Right ventricle myocardium inferior (tissue), 1 donor: ENCODE results near the gene MROH9. TPM values are rescaled to one million over a fixed set of nuclear protein-coding genes. Genes with fewer than 3 reads are reported as not detected.
A peak's percentile ranks its signal among the peaks of the same experiment; 100 is the strongest.

Source experiments
- ATAC-seq: fragments of 200-7000 bp; cut with Tn5 transposase; one replicate; pipeline ENCODE4 v1.9.1; 2020; ENCODE audit warnings: mild to moderate bottlenecking, moderate library complexity
- DNase-seq: peaks from one replicate; pipeline ENCODE4 v3.0.0; 2021; ENCODE audit errors: missing footprints
- intact Hi-C: fragments of 100-400 bp; cut with DNase I; formaldehyde crosslinking; loops from one replicate; pipeline ENCODE4 v1.11.0; 2022
- total RNA-seq: library from RNA; stranded (reverse); fragmentation: NEBNext Ultra II Directional; extraction: Animal tissue kit (Norgen Biotek cat#: 25700); gene quantifications from one replicate; pipeline ENCODE4 v1.2.1, GENCODE V29; 2021
- donor health status: DM: no; HTN: yes; CAD: no; lungs with severe emphysema.

Gene MROH9
- total RNA-seq, 1 donor from 2014 or later = not detected

DNA sequence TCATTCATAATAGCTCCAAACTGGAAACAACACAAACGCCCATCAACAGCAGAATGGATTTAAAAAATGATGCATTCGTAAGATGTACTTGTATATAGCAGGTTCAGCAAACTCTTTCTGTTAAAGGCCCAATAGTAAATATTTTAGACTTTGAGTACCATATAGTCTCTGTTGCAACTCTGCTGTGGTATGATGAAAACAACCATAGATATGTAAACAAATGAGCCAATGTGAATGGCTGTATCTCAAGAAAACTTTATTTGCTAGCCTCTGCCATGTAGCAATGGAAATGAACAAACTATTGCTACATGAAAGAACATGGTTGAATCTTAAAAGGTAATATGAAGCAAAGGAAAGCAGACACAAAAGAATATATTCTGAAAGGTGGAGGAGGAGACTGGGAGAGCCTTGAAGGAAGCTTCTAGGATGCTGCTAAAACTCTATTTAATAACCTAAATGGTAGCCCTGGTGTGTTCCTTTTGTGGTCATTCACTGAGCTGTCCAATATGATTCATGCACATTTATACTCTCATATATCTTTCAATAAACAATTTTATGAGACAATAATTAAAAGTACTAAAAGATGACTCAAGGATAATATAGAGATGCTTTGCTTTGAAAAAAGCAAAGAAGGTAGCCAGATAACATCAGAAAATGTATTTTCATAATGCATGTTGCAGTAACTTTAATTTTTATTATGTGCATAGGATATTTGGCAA lies 126.2 kb downstream of the MROH9 start:
- ATAC-seq = no peak
- no peak for DNase-seq
- intact Hi-C loops = no loop called here

- intact Hi-C loops = no loop called here
- ATAC-seq = no peak
- no peak for DNase-seq
Observed at GRCh38 chr1:171062902-171063301, 127.6 kb downstream of the MROH9 start.

GRCh38 chr1:171075041-171075440 lies 139.7 kb downstream of the MROH9 start:
- intact Hi-C loops = no loop called here
- no peak for ATAC-seq
- DNase-seq = no peak

- intact Hi-C loops = loop anchor here (1.0 to 5.0 kb wide), 3 partner anchors 107 to 231 kb away; partner anchors contain the start of gene FMO4
- DNase-seq (no peak), ATAC-seq (peak; percentile 55)
Observed at GRCh38 chr1:171081314-171081753, 146.0 kb downstream of the MROH9 start.

DNA sequence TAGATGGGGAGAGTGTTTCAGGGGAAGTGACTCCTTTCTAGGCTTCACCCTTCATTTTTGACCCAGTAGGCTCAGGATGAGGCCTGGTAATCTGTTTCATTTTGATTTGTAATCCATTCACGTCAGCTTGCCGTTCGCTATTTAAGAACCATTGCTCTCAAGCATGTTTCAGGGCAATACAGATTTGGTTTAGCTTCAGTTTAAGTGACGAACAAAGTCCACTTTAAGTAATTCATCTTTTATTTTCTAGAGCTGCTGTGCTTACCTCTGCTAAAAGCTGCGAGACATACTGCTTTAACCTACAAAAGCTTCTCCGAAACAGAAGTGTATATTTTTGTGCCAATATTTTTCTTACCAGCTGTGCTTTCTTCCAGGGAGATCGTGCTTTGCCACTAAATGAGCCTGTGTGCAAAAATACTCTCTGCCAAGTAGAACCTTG lies 146.4 kb downstream of the MROH9 start:
- intact Hi-C loops = loop anchor here (1.0 to 5.0 kb wide), 3 partner anchors 107 to 231 kb away; partner anchors contain the start of gene FMO4
- ATAC-seq (no peak), DNase-seq (no peak)

GRCh38 chr1:171082606-171083005 lies 147.3 kb downstream of the MROH9 start:
- intact Hi-C loops = loop anchor here (5.0 kb wide), 1 partner anchor 230 kb away; the partner anchor contains the start of gene FMO4
- DNase-seq (no peak), ATAC-seq (no peak)

DNA sequence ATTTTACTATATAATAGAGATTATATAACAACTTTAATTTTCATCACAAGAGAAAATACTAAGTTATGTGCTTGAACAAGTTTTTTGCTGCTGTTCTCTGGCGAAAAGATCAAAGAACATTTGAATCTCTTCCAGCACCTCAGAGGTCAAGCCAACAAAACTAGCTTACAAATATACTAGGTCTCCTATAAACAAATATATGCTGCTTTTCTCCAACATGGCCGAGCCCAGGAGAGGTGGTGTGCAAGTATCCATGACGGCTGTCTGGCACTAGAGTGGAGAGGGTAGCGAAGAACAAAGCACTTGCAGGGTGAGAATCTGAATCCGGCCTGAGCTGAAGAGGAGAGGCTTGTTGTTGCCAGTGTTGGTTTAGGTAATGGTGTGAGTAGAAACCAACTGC lies 147.9 kb downstream of the MROH9 start:
- ATAC-seq (no peak), DNase-seq (no peak)
- intact Hi-C loops = loop anchor here (5.0 kb wide), 1 partner anchor 229 kb away; the partner anchor contains the start of gene FMO4

DNA sequence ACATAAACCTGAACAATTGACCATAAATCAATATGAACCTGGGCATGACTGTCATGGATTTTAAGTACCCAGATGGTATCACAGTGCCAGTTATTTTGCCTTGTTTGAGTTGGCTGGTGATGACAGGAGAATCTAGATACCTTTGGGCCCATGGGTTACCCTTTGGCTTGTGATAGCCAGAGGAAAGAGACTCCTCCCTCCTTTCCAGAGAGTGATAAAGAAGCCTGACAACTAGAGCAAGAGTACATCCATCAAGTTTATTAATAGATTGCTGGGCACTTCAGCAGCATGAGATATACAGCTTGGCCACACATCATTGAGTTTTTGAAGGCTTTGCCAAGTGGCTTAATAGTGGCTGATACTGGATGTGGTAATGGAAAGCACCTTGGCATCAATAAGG lies 148.8 kb downstream of the MROH9 start:
- no peak for DNase-seq
- intact Hi-C loops = loop anchor here (5.0 kb wide), 1 partner anchor 228 kb away; the partner anchor contains the start of gene FMO4
- ATAC-seq = peak; percentile 87

DNA sequence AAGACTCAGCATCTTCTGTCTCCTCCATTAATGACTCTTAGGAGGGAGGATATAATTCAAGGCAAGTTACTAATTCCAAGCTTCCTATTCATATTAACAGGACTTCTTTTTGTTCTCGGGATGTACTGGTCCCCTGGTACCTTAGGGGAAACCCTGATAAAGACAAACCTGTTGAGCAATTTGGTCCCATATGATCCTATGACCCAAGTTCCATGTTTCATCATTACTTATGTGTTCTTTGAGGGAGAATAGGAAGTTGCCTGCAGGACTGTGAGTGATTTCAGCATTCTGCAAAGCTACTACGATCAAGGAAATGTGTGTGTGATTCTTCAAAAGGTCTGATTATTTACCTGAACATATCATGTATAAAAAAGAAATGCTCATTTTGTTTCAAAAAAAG lies 149.5 kb downstream of the MROH9 start:
- DNase-seq (no peak), ATAC-seq (no peak)
- intact Hi-C loops = loop anchor here (5.0 kb wide), 1 partner anchor 227 kb away; the partner anchor contains the start of gene FMO4

- ATAC-seq (no peak), DNase-seq (no peak)
- intact Hi-C loops = no loop called here
Observed at GRCh38 chr1:171087896-171088295, 152.6 kb downstream of the MROH9 start.

DNA sequence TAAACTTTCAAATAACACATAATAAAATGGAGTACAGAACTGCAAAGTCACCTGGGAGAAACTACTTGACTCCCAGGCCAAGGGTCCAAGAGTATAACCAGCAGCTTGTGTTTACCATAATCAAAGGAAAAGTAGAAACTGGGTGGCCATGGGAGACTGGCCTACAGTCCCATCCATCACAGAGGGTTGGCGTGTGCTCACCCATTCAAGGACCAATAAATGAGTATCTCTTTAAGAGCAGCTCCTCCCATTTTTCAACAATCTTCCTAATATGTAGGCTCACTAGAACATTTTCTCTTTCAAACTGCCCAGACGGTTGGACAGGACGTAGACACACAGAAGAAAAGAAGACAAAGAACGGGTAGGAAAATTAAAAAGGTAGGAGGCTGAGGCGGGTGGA lies 155.3 kb downstream of the MROH9 start, which contains the start of gene FMO3:
Gene FMO3 (plus strand): TSS at position 302 of the 400 bp plus-strand sequence. CDS start 1,754 bp downstream, outside the sequence.
- ATAC-seq (no peak), DNase-seq (no peak)
- intact Hi-C loops = loop anchor here (5.0 kb wide), 1 partner anchor 393 kb away; no protein-coding TSS in a partner anchor

GRCh38 chr1:171103862-171104261 lies 168.5 kb downstream of the MROH9 start:
- intact Hi-C loops = no loop called here
- no peak for ATAC-seq
- DNase-seq = no peak

DNA sequence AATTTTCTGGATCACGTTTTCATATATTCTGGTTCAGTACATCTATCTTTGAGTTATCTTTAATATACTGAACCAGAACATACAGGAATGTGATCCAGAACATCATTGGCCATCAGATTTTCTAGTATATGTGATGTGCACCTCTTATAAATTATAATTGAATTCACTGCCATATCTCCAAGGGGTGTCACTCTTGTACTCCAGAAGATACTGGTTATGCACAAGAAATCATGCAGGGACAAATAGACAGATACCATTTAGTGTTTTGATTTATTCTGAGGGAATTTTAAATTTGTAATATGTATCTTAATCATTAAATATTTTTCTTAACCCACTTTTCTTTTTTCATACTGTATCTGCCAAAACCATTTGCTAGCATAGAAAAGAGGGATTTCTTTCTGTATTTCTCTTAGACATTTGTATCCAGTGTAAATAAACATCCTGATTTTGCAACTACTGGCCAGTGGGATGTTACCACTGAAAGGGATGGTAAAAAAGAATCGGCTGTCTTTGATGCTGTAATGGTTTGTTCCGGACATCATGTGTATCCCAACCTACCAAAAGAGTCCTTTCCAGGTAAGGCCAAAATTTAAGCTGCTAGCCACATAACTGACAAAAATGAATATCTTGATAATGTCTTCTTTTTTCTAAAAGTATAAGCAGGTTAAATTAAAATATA lies 172.1 kb downstream of the MROH9 start:
- intact Hi-C loops = loop anchor here (2.0 to 5.0 kb wide), 3 partner anchors 35 to 120 kb away; partner anchors contain the start of gene FMO2
- ATAC-seq = peak; percentile 49
- no peak for DNase-seq

DNA sequence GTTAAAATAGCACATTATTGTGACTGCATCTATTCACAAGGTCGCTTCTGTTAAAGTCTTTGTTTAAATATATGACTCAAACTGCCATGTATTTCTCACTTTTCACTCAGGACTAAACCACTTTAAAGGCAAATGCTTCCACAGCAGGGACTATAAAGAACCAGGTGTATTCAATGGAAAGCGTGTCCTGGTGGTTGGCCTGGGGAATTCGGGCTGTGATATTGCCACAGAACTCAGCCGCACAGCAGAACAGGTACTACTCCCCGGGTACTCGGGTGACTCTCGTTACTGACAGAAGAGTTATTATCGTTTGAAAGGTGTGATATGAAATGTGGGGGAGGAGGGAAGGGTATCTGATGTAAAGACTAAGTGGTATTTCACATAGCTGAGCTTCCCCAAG lies 172.6 kb downstream of the MROH9 start:
- intact Hi-C loops = loop anchor here (2.0 to 5.0 kb wide), 3 partner anchors 35 to 119 kb away; partner anchors contain the start of gene FMO2
- DNase-seq = peak; percentile 45
- ATAC-seq = no peak

DNA sequence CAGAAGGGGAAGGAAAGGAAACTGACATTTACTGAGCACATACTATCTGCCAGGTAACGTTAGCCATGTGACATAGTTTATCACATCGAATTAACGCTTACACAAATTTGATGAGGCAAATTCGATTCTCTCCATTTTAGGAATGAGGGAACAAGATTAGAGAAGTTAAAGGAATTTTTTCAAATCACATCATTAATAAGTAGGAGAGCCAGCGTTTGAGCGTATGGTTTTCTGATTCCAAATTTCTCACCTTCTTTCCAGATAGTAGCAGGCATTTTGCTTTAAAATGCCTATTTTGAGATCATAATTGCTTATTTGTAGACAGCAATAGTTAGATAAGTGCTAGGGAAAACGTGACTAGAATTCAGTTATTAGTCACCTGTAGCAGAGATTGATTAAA lies 174.6 kb downstream of the MROH9 start:
- ATAC-seq = no peak
- no peak for DNase-seq
- intact Hi-C loops = loop anchor here (5.0 kb wide), 2 partner anchors 77 to 117 kb away; partner anchors contain the start of gene FMO2

- intact Hi-C loops = no loop called here
Observed at GRCh38 chr1:171110621-171111326, 175.4 kb downstream of the MROH9 start.

GRCh38 chr1:171112119-171112518 lies 176.8 kb downstream of the MROH9 start:
- no peak for ATAC-seq
- intact Hi-C loops = no loop called here
- DNase-seq = no peak

More at GRCh38 chr1:171110621-171111326, 175.4 kb downstream of the MROH9 start:
- ATAC-seq (peak; percentile 49), DNase-seq (no peak)

GRCh38 chr1:171113382-171113781 lies 178.0 kb downstream of the MROH9 start:
- DNase-seq (no peak), ATAC-seq (no peak)
- intact Hi-C loops = no loop called here
